Stimulated activated CD4-positive, alpha-beta T cell treated with anti-CD3 and anti-CD28 coated beads, Interleukin-4, amount 100 ng/mL, for 48 hours (primary cell): ENCODE data around the gene KCTD1.
A peak's percentile ranks its signal among the peaks of the same experiment; 100 is the strongest.

Experiments
- DNase-seq, 2 donors: peaks; one replicate each; pipeline ENCODE4 v3.0.0-alpha.2; 2020; ENCODE audit warnings: low read depth in 2 of 2

The KCTD1 gene

GRCh38 chr18:26548415-26549262 lies at the start of gene KCTD1:
TSS of gene KCTD1 (minus strand) at chr18:26548553. CDS start at chr18:26548536, 17 bp downstream.
- DNase-seq = peak; percentile 62 to 71

DNA sequence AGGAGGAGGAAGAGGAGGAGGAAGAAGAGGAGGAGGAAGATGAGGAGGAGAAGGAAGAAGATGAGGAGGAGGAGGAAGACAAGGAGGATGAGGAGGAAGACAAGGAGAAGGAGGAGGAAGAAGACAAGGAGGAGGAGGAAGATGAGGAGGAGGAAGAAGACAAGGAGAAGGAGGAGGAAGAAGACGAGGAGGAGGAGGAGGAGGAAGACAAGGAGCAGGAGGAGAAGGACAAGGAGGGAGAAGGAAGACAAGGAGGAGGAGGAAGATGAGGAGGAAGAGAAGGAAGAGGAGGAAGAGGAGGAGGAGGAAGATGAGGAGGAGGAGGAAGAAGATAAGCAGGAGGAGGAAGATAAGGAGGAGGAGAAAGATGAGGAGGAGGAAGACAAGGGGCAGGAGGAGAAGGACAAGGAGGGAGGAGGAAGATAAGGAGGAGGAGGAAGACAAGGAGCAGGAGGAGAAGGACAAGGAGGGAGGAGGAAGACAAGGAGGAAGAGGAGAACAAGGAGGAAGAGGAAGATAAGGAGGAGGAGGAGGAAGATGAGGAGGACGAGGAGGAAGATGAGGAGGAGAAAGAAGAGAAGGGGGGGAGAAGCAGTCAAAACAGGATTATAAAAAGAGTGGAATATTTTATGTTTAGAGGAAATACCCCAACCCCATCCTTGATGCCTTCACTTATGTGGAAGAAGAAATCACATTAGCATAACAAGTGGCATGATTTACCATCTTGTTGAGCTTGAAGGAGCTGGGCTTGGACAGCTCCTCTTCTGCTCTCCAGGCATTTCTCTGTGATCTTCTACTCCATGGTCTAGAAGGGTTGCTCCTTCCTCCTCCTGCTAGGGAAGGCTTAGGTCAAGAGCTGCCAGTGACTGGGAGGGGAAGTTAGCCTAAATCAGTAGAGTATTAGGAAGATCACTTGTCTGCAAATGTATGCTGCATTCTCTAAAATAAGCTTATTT lies 45.3 kb upstream of the KCTD1 start:
- DNase-seq = no peak

DNA sequence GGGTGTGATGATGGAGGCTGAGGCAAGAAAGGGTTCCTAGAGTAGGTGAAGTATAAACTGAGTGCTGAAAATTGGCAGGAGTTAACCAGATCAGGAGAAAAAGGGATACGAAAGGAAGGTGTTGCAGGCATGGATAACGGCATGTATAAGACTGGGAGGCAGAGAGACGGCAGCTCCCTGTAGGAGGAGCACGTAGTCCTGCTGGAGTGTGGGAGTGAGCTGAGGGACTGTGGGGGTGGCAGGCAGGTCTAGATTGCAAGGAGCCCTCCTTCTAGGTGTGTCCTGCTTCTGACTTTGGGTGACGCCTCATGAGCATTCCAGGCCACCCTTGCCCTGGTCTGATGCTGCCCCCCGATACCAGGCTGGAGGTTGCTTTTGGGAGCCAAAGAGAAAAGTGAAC lies 36.4 kb upstream of the KCTD1 start:
- DNase-seq = no peak

DNA sequence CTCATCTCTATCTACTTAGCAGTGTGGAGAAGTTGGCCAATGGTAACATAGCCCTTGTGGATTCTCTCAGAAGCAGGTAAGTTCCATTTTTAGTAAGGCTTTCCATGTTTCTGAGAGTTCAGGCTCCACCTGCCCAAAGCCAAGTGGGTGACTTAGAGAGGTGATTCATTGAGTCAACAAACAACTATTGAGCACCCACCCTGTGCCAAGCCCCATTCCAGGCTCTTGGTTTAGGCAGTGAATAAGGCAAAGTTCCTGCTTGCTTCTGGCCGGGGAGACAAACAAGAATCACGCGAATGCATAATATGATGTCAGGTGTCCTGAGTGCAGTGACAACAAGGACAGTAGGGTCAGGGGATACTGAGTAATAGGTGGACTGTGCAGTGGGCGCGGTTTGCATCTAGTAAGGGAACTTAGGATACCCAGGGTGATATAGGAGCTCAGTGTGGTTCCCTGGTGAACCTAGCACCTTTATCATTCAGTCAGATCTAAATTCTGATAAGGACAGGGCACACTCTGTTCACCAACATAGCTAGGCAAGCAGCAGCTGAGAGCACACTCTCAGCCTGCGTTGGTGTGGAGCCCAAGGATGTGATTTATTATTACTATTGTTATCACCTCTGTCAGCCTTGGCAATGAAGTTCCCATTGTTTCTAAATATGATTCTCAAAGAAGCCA lies 31.7 kb upstream of the KCTD1 start:
- no peak for DNase-seq

GRCh38 chr18:26575865-26576217 lies 27.5 kb upstream of the KCTD1 start:
- DNase-seq = no peak

DNA sequence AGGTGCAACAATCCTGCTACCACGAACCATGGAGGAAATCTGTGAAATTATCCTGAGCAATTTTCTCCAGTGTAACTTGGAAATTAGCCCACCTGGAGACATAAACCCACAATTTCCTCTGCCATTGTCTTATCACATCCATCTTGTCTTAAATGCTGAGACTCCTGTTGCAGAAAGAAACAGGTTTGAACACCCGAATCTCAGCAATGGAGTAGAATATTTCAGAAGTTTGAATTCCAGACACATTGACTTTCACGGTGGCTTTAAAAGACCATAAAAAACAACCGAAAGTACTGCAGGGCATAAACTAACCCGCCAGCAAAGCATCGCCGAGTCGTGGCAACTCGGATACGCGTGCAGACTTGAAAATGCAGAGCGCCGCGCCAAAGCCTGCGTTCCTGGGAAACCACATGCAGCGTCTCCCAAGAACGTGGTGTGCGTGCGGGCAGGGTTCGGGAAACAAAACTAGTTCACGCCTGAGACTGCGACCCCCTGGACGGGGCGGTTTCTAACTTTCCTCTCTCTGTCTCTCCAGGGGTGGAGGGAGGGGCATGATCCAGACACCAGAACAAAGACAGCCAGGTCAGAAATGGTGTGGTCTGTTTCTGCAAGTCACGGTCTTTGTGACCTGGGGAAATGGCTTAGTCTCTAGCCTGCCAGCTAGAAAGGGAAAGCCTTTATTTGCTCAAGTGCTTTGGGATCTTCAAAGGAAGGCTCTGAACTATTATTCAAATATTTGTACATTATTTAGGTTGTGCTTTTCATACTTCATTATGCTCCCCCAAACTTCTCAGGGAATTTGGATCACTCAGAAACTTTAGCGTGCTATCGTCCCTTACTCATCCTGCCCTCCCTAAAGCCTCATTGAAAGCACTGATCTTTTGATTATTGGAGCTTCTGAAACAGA lies 26.9 kb upstream of the KCTD1 start:
- DNase-seq = no peak

GRCh38 chr18:26568926-26569665 lies 20.7 kb upstream of the KCTD1 start:
- no peak for DNase-seq

DNA sequence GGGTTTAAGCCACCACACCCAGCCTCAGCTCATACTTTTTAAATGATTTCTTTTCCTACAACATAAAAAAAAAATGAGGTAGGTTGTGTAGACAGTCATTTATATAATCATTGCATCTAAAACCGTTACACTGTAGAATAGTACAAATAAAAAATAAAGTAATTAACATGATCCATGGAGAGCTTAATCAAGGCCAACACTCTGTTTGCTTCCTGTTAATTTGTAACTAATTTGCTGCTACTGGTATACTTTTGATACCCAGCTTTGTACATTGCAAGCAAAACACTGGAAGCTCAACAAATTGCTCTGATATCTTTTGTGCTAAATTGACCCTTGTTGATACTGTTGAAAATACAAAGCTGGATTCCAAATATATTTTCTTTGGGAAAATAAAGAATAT lies 20.2 kb upstream of the KCTD1 start:
- DNase-seq = no peak

- no peak for DNase-seq
Observed at GRCh38 chr18:26566874-26567555, 18.7 kb upstream of the KCTD1 start.

DNA sequence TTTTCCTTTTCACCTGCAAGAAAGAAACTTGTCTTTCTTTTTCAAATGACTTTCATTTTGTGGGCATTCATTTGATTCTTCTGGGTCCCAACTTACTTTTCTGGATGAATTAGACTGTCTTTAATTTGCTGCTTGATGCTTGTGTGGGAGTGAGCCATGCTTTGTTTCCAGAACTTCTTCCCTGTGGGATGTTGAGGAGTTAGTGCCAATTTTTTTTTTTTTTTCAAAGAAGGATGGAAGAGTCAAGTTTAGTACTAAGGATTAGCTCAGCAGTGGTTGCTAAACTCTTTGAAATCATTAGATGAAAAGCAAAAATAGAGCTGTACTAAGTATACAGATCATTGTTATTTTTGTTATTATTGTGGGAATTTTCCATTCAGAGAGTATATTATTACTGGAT lies 17.2 kb upstream of the KCTD1 start:
- DNase-seq = no peak

DNA sequence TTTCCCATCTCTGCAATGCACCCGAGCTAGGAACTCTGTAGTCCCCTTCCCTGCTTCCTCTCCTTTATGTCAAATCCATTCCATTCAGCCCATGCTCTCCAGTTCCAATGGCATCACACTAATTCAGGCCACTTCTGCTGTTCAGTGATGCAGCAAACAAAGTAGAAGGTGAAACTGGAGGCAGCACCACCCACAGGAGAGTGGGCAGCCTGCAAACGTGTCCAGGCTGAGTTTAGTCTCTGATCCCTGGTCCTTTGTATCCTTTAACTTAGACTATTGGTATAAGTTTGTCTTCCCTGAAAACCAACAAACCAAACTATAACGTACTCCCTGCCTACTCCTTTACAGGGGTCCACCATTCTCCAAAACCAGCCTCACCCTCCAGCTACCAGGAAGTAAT lies 14.7 kb upstream of the KCTD1 start:
- DNase-seq = no peak

- no peak for DNase-seq
Observed at GRCh38 chr18:26562568-26562967, 14.2 kb upstream of the KCTD1 start.

GRCh38 chr18:26561769-26562168 lies 13.4 kb upstream of the KCTD1 start:
- no peak for DNase-seq

DNA sequence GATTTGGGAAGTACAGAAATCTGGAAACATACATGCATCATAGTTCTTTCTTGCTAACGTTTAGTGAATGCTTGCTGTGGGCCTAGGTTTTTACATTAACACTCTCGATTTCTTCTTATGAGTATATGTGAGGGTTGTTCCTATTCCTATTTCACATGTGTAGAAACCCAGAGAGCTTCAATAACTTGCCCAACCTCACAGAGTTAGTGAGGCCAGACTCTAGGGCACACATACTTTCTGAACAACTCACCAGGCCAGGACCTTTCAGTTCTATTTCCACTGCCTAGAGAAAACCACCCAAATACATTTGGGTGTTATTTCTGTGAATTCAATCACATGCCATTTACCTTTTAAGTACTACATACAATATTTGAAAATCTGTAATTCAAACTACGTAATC lies 8.2 kb upstream of the KCTD1 start:
- no peak for DNase-seq

- DNase-seq = no peak
Observed at GRCh38 chr18:26555804-26556553, 7.6 kb upstream of the KCTD1 start.

GRCh38 chr18:26553943-26554342 lies 5.6 kb upstream of the KCTD1 start:
- DNase-seq = no peak

DNA sequence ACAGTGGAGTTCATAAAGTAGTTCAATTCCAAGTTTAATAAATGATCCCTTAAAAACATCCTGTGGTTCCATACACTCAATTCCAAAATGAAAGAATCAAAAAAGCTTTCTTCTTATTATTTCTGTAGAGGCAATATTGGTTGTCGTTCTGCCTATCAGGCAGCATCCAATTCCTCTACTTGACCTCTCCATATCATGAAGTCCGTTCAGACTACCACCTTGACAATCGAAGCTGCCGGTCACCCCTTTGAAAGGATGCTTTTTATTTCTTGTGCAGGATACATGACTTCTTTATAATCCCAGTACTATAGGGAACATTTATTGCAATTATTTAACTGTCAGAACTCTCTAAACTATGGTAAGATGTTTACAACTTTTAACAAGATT lies 3.3 kb upstream of the KCTD1 start:
- DNase-seq = no peak

GRCh38 chr18:26550998-26551694 lies 2.8 kb upstream of the KCTD1 start:
- no peak for DNase-seq
